Stimulated activated CD8-positive, alpha-beta memory T cell treated with anti-CD3 and anti-CD28 coated beads, Interleukin-4, amount 100 ng/mL, for 48 hours (primary cell): ENCODE data around the gene ANAPC2.
"Not testable (repeated sequence)": the region's sequence is repeated elsewhere in the genome, so short reads cannot be mapped to it uniquely, and the experiment has no call there.

Experiments used
- DNase-seq: peaks from one replicate; pipeline ENCODE4 v3.0.0-alpha.2; 2020

The ANAPC2 gene

DNA sequence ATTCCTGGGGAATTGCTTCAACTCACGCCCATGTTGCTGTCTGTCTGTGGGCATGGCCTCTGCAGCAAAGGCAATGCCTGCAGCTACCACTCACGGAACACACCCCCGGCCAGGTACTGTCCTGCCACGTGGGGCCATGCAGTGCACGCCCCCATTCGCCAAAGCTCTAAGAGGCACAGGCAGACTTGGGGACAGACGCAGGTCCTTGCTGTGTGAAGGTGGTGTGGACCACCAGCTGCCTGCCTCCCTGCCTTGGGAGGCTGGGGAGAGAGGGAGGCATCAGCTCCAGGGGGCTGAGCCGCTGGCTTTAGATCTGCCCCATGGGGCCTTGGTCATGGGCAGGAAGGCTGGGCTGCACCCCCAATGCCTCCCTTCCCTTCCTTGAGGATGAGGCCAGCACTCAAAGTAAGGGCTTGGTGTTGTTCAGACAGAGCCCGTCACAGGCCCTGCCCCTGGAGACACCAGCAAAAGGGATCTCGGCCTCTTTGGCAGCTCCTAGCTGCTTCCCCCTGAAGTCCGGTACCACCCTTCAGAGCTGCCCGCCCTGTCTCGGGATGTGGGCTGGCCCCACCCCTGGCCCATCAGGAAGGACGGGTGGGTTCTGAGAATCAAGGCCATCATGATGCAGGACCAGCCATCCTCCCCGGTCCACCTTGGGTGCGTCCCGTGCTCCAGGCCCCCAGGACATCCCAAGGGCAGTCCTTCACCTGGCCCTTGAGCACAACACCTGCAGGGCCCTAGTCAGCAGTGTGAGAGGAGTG, 47.1 kb downstream of the ANAPC2 start:
- no peak for DNase-seq

DNA sequence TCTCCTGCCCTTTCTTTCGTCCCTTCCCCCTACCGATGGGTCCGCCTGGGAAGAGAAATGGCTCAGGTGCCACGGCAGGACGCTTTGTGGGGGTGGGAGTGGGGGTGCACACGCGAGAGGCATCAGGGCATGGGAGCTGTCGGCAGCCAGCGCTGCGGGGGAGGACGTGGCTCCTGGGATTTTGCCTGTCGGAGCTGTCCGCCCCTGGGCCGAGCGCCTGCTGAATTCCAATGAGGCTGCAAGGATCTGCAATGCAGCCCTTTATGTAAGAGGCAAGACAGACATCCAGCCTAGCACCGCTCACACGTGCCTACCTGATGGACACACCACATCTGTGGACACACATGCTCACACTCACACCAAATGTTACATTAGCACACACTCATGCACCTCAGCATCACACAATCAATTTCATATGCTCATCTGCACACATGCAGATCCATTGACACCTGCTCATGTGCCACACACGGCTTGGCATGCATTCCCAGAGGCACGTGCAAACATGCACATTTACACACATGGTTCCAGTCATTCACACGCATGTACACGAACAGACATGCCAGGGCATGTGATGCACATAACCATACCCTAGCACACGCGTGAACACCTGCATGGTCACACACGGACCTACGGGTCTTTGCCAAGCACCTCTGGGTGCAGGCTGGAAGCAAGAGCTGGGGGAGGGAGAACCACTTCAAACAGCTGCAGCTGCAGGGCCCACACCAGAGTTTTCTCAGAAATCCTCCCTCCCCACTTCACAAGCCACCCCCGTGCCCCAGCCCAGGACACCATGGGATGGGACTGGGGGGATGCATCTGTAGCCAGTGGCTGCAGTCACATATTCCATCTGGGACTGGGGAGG, 48.0 kb downstream of the ANAPC2 start:
- DNase-seq, result no peak

GRCh38 chr9:137139468-137140150, 48.8 kb downstream of the ANAPC2 start:
- no peak for DNase-seq

DNA sequence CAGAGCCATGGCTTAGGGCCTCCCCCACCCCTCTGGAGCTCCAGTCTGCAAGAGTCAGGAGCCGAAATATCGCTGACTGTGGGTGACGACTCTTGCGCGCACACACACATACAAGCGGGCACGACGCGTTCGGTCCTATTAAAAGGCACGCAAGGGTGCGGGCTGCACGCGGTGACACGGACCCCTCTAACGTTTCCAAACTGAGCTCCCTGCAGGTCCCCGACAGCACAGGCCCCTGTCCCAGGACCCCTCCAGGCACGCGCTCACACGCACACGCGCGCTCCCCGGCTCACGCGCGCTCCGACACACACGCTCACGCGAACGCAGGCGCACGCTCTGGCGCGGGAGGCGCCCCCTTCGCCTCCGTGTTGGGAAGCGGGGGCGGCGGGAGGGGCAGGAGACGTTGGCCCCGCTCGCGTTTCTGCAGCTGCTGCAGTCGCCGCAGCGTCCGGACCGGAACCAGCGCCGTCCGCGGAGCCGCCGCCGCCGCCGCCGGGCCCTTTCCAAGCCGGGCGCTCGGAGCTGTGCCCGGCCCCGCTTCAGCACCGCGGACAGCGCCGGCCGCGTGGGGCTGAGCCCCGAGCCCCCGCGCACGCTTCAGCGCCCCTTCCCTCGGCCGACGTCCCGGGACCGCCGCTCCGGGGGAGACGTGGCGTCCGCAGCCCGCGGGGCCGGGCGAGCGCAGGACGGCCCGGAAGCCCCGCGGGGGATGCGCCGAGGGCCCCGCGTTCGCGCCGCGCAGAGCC, 49.5 kb downstream of the ANAPC2 start, which contains the start of gene GRIN1:
TSS of gene GRIN1 (plus strand) at position 433 of the 746 bp plus-strand sequence. CDS start 333 bp downstream, outside the sequence.
- no peak for DNase-seq

DNA sequence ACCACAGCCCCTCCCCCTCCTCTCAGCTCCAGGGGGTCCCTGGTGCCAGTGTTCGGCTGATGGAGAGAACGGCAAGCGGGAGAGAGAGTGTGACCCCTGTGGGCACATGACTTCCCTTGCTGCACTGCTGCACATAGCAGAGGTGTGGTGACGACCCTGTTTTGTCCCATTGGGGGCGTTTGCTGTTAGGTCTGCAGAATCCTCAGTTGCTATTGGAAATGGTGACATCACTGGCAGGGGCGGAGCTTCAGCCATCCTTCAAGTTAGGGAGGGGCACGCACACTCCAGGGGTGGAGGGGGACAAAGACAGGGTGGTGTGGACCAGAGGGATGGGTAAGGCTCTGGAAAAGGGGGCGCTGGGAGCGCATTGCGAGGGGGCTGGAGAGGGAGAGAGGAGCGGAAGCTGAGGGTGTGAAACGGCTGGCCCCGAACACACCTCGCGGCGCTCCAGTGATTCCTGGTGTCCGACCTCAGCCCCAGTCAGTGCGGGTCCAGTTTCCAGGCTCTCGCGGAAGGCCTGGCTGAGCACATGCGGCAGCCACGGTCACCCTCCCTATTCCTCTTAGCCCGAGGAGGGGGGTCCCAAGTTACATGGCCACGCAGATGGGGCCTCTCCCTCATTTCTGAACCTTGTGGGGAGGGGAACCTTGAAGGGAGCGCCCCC, 50.2 kb downstream of the ANAPC2 start:
- DNase-seq, result peak; percentile 54

DNA sequence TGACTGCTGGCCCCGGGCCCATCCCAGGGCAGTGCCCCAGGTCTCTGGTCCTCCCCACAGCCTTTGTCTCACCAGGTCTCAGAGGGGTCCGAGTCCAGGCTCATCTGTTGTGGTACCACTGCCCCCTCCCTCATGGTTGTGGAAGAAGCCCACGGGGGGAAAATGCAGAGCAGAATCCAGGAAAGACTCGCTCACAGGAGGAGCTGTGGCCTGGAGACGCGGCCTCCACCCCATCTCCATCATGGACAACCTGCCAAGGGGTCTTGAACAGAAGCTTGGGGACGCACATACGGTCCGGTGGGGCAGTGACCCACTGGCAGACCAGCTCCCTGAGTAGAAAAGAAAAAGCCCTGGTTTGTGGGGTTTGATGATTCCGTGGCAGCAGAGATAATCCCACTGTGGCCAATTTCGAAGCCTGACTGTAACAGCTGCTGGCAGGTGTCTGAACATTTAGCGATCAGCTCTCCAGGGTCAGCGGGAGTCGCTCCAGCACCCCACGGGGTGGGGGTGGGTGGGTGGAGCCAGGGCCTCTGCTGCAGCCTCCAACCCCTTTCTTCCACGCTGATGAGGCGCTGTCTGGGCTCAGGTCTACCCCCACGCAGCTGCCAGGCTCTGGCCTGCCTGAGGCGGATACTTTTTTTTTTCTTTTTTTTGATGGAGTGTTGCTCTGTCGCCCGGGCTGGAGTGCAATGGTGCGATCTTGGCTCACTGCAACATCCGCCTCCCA, 51.3 kb downstream of the ANAPC2 start:
- DNase-seq, result no peak

DNA sequence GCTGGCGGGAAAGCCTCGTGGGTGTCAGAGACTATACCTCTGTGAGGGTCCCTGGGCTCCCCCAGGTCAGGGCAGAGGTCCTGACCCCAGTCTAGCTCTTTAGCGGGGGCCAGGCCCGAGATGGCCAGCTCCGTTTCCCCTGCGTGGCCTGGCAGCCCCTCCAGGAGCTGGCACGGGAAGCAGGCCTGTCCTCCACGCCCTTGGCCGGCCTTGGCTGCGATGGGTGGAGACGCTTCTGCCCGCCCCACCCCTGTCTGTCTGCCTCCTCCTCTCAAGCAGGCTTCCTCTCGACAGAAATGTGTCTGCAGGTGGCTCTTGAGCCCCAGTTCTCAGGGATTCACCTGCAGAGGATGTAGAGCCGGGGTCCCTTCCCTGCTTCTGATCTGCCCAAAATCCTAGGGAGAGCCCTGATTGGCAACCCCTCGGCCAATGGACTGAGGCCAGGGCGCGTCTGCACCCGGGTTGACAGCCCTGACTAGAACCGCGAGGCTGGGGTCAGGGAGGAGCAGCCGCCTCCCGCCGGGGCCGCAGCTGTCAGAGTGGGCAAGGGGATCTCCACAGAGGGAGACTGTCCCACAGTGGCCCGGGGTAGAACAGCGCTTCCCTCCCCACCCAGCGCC, 52.0 kb downstream of the ANAPC2 start:
- no peak for DNase-seq

DNA sequence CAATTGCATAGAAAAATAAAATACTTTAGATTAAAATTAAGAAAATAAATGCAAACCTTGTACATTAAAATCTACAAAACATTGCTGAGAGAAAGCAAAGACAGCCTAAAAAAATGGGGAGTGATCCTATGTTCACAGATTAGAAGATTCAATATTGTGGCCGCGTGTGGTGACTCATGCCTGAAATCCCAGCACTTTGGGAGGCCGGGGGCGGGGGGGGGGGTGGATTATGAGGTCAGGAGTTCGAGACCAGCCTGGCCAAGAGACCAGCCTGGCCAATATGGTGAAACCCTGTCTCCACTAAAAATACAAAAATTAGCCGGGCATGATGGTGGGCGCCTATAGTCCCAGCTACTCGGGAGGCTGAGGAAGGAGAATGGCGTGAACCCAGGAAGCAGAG, 53.2 kb downstream of the ANAPC2 start:
- not testable (repeated sequence) for DNase-seq

DNA sequence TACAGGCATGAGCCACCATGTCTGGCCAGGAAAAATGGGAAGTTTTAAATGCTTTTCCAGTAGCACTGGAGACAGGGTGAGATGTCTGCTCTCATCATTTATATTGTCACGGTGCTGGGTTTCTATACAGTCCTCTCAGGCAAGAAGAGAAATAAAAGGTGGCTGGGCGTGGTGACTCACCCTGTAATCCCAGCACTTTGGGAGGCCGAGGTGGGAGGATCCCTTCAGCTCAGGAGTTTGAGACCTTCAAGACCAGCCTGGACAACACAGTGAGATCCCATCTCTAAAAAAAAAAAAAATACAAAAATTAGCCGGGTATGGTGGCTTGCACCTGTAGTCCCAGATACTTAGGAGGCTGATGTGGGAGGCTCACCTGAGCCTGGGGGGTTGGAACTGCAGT, 54.2 kb downstream of the ANAPC2 start:
- no peak for DNase-seq

GRCh38 chr9:137130176-137130755, 58.1 kb downstream of the ANAPC2 start:
- DNase-seq, result no peak

GRCh38 chr9:137129456-137130175, 58.7 kb downstream of the ANAPC2 start:
- DNase-seq, result peak; percentile 91

- peak; percentile 47 for DNase-seq
Measured at GRCh38 chr9:137128862-137129455, 59.4 kb downstream of the ANAPC2 start.

- DNase-seq, result peak; percentile 48
Measured at GRCh38 chr9:137128158-137128861, 60.0 kb downstream of the ANAPC2 start.

GRCh38 chr9:137127301-137128157, 60.8 kb downstream of the ANAPC2 start:
- DNase-seq, result peak; percentile 52

DNA sequence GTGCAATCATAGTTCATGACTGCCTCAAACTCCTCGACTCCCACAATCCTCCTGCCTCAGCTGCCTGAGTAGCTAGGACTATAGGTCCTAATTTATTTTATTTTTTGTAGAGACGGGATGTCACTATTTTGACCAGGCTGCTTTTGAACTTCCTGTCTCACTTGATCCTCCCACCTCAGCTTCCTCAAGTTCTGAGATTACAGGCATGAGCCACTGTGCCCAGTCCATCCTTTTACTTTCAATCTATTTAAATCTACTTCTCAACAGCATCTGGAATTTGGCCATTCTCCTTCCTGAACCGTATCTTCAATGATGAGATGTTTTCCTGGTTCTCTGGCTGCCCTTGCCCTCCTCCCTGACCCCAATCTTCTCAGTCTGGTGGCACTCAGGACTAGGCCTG, 61.6 kb downstream of the ANAPC2 start:
- DNase-seq, result no peak
